Neural cell (in vitro differentiated cells): ENCODE measurements around the gene WARS2. TPM values are rescaled to one million over a fixed set of nuclear protein-coding genes. Genes with fewer than 3 reads are reported as not detected.

ENCODE experiments used
- H2AFZ ChIP-seq: fragments of 200-600, 300-800 bp; sonication (generic), shearing (Covaris generic); 2 replicates; pipeline ENCODE4 v1.6.0; 2014; ENCODE audit warnings: low read depth, mild to moderate bottlenecking, antibody characterized with exemption, low read length, moderate library complexity
- H3F3A ChIP-seq: fragments of 200-600 bp; shearing (Covaris generic); 2 replicates; pipeline ENCODE4 v1.6.1; 2016; ENCODE audit warnings: mild to moderate bottlenecking, moderate library complexity, mixed read lengths, antibody characterized with exemption, low read length; ENCODE audit not compliant: insufficient read depth, poor library complexity, severe bottlenecking
- H3K27ac ChIP-seq: fragments of 200-600, 300-800 bp; sonication (generic), shearing (Covaris generic); 2 replicates; pipeline ENCODE4 v1.5.1; 2014; ENCODE audit warnings: mild to moderate bottlenecking, low read length, moderate library complexity
- H3K27me3 ChIP-seq: fragments of 300-800, 200-600 bp; sonication (generic), shearing (Covaris generic); 2 replicates; pipeline ENCODE4 v1.6.0; 2014; ENCODE audit warnings: mild to moderate bottlenecking, low read depth, low read length, moderate library complexity; ENCODE audit not compliant: insufficient read depth
- H3K36me3 ChIP-seq: fragments of 300-800, 200-600 bp; sonication (generic), shearing (Covaris generic); 2 replicates; pipeline ENCODE4 v1.5.1; 2014; ENCODE audit warnings: mild to moderate bottlenecking, antibody characterized with exemption, low read length, moderate library complexity; ENCODE audit not compliant: insufficient read depth
- H3K4me2 ChIP-seq: fragments of 300-800, 200-600 bp; sonication (generic), shearing (Covaris generic); 2 replicates; pipeline ENCODE4 v1.6.0; 2014; ENCODE audit warnings: mild to moderate bottlenecking, low read length
- H3K4me3 ChIP-seq: fragments of 300-800, 200-600 bp; sonication (generic), shearing (Covaris generic); 2 replicates; pipeline ENCODE4 v1.5.1; 2014; ENCODE audit warnings: mild to moderate bottlenecking, low read length, moderate library complexity
- H3K79me2 ChIP-seq: fragments of 200-600 bp; shearing (Covaris generic); replicated peaks from 2 replicates; pipeline ENCODE4 v1.6.0; 2014; ENCODE audit warnings: mild to moderate bottlenecking, low read length, moderate library complexity; ENCODE audit not compliant: insufficient read depth
- H3K9ac ChIP-seq: fragments of 300-800, 200-600 bp; sonication (generic), shearing (Covaris generic); 2 replicates; pipeline ENCODE4 v1.6.1; 2016; ENCODE audit warnings: mild to moderate bottlenecking, low read length, mixed read lengths
- H3K9me2 ChIP-seq: fragments of 200-600 bp; shearing (Covaris generic); 2 replicates; pipeline ENCODE4 v1.6.1; 2016; ENCODE audit warnings: mild to moderate bottlenecking, low read length, mixed read lengths; ENCODE audit not compliant: insufficient read depth
- H3K9me3 ChIP-seq: fragments of 200-600, 300-800 bp; sonication (generic), shearing (Covaris generic); 2 replicates; pipeline ENCODE4 v1.6.1; 2016; ENCODE audit warnings: mild to moderate bottlenecking, mixed run types, low read length, moderate library complexity, mixed read lengths
- H4K20me1 ChIP-seq: fragments of 200-600 bp; shearing (Covaris generic); 2 replicates; pipeline ENCODE4 v1.6.1; 2016; ENCODE audit warnings: mild to moderate bottlenecking, mixed run types; ENCODE audit not compliant: insufficient read depth
- CTCF ChIP-seq: fragments of 450-650 bp; IDR thresholded peaks from 2 replicates; pipeline ENCODE4 v1.5.1; 2014; ENCODE audit warnings: antibody characterized with exemption, mild to moderate bottlenecking, moderate library complexity; ENCODE audit not compliant: poor library complexity, severe bottlenecking
- EP300 ChIP-seq: fragments of 450-650 bp; conservative IDR thresholded peaks from 2 replicates; pipeline ENCODE4 v1.6.1; 2014; ENCODE audit warnings: antibody characterized with exemption, mild to moderate bottlenecking, moderate library complexity; ENCODE audit not compliant: poor library complexity, severe bottlenecking
- EZH2 ChIP-seq: fragments of 200-600, 300-800 bp; shearing (Covaris generic), sonication (generic); IDR thresholded peaks from 2 replicates; pipeline ENCODE4 v1.6.1; 2014; ENCODE audit warnings: antibody characterized with exemption, low read length, borderline replicate concordance, mild to moderate bottlenecking; ENCODE audit not compliant: insufficient read depth, poor library complexity, severe bottlenecking
- MXI1 ChIP-seq: fragments of 450-650 bp; conservative IDR thresholded peaks from 2 replicates; pipeline ENCODE4 v1.6.1; 2014; ENCODE audit warnings: antibody characterized with exemption, mild to moderate bottlenecking; ENCODE audit not compliant: poor library complexity, severe bottlenecking
- POLR2AphosphoS5 ChIP-seq: IDR thresholded peaks from 2 replicates; pipeline ENCODE4 v1.6.1; 2012
- RAD21 ChIP-seq: fragments of 450-650 bp; conservative IDR thresholded peaks from 2 replicates; pipeline ENCODE4 v1.6.1; 2014; ENCODE audit warnings: antibody characterized with exemption, mild to moderate bottlenecking, moderate library complexity
- REST ChIP-seq: IDR thresholded peaks from 2 replicates; pipeline ENCODE4 v1.6.1; 2012; ENCODE audit warnings: borderline replicate concordance
- SMC3 ChIP-seq: fragments of 450-650 bp; conservative IDR thresholded peaks from 2 replicates; pipeline ENCODE4 v1.6.1; 2014; ENCODE audit warnings: antibody characterized with exemption, mild to moderate bottlenecking, moderate library complexity; ENCODE audit not compliant: poor library complexity
- TAF1 ChIP-seq: IDR thresholded peaks from 2 replicates; pipeline ENCODE4 v1.6.1; 2012; ENCODE audit warnings: low read depth
- polyA plus RNA-seq: library from polyadenylated mRNA; depleted of rRNA; stranded (reverse); fragments of >200 nt; gene quantifications from 2 replicates; pipeline ENCODE4 v1.2.3, GENCODE V29; 2014

WARS2 gene
- polyA plus RNA-seq, 1 donor from 2014 or later, result 4.7 TPM

GRCh38 chr1:119116725-119117124, 23.7 kb downstream of the WARS2 start:
- no peak overlapping the region for H3K4me2 ChIP-seq
- TF ChIP-seq POLR2AphosphoS5 (no peak), EP300 (no peak), REST (no peak), TAF1 (no peak), EZH2 (no peak), MXI1 (no peak), SMC3 (no peak), CTCF (no peak), RAD21 (no peak)

GRCh38 chr1:119115736-119116135, 24.7 kb downstream of the WARS2 start:
- no peaks in the 10 kb centered on the region for H3K27me3 ChIP-seq
- H3K9ac ChIP-seq, result no peak overlapping the region
- no peaks in the 10 kb centered on the region for H3K9me2 ChIP-seq
- H4K20me1 ChIP-seq, result no peaks in the 10 kb centered on the region
- no peaks in the 10 kb centered on the region for H3K79me2 ChIP-seq
- no peaks in the 10 kb centered on the region for H3K9me3 ChIP-seq
- no peak overlapping the region for H2AFZ ChIP-seq
- H3K36me3 ChIP-seq, result no peaks in the 10 kb centered on the region
- no peak overlapping the region for H3K4me3 ChIP-seq
- H3K27ac ChIP-seq, result no peak overlapping the region
- H3K4me2 ChIP-seq, result no peak overlapping the region
- TF ChIP-seq RAD21 (no peak), REST (no peak), CTCF (no peak), POLR2AphosphoS5 (no peak), TAF1 (no peak), EZH2 (no peak), EP300 (no peak), MXI1 (no peak), SMC3 (no peak)
- H3F3A ChIP-seq, result no peaks in the 10 kb centered on the region

More at GRCh38 chr1:119116725-119117124, 23.7 kb downstream of the WARS2 start:
- H3K79me2 ChIP-seq, result no peaks in the 10 kb centered on the region
- no peak overlapping the region for H3K27ac ChIP-seq
- no peaks in the 10 kb centered on the region for H3K27me3 ChIP-seq
- H3F3A ChIP-seq, result no peaks in the 10 kb centered on the region
- H2AFZ ChIP-seq, result no peak overlapping the region
- no peak overlapping the region for H3K9ac ChIP-seq
- H3K36me3 ChIP-seq, result no peaks in the 10 kb centered on the region
- no peaks in the 10 kb centered on the region for H3K9me2 ChIP-seq
- no peaks in the 10 kb centered on the region for H3K9me3 ChIP-seq
- no peaks in the 10 kb centered on the region for H4K20me1 ChIP-seq
- H3K4me3 ChIP-seq, result no peak overlapping the region
